PC-3 (cell line): Measurements from ENCODE around the gene SULT1A1.

Source experiments
- CTCF ChIP-seq: fragments of 300-600 bp; sonication (generic); conservative IDR thresholded peaks from 2 replicates; pipeline ENCODE4 v1.5.1; 2017; ENCODE audit warnings: antibody characterized with exemption, low read depth, mild to moderate bottlenecking, low read length
- EZH2 ChIP-seq: fragments of 300-600 bp; sonication (generic); IDR thresholded peaks from one replicate; pipeline ENCODE4 v1.6.1; 2017; ENCODE audit warnings: antibody characterized with exemption, mild to moderate bottlenecking, low read length; ENCODE audit not compliant: unreplicated experiment

- TF ChIP-seq CTCF = no peak
- no peak for TF ChIP-seq EZH2
Observed at GRCh38 chr16:28586466-28586865, 23.4 kb downstream of the SULT1A1 start.
